IPS DF 4.7 (cell line): Measurements from ENCODE around the gene NKAIN2.
"Not testable (repeated sequence)": the region's sequence is repeated elsewhere in the genome, so short reads cannot be mapped to it uniquely, and the experiment has no call there.

ENCODE experiments used
- DNase-seq: peaks from one replicate; pipeline ENCODE4 v3.0.0-alpha.2; 2013; ENCODE audit warnings: low spot score; ENCODE audit errors: extremely low read depth

The NKAIN2 gene

GRCh38 chr6:123962508-123962907, 158.8 kb downstream of the NKAIN2 start:
- DNase-seq: no peak

DNA sequence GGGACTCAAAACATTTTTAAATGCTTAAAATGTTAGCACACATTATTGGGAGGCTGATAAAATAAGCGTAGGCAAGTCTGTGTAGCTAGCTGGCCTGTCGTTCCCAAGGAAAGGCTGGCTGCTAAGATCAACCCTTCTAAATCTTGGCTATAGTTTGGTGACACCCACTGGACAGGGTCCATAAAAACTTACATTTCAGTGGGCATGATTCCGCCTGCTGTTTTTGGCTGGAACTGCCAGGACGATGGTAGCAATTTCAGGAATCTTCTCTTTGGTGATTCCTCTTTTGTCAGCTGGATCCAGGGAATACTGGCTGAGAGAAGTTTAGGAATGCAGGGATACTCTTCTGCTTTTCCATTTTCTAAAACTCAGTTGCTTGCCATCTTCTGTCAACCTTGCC, 162.2 kb downstream of the NKAIN2 start:
- DNase-seq: peak; percentile 33

DNA sequence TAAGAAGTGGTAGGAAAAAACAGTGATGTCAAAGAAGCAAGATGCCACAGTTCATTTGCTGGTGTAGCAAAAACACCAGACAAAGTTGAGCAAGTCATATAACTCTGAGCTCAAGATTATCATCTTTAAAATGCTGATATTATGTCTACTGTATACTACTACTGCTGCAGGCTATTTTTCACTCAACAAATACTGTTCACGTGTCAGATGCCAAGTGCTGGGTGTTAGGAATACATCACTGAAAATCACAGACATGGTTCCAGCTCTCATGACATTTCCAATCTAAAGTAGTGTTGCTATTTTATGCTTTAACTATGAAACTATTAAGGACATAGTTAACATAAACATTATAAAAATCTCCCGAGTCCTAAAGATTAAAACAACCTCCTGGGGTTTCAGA, 163.0 kb downstream of the NKAIN2 start:
- DNase-seq: no peak

DNA sequence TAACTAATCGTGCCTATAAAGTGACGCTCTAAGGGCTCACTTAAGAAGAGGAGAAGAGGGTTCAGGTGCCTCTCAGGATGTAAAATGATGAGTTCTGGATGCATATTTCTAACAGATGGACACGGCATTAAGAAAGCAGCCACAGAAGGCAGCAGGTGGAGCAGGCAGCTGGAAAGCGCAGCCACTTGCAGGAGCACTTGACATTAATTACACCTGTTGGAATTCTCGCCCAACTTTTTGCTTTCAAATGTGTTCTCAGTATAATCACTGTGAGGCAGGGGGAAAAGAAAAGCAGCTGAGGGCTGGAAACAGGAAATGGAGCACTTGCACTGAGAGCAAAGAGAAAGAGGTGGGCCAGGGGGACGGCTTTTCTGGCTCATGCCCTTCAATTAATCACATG, 164.2 kb downstream of the NKAIN2 start:
- DNase-seq: no peak

DNA sequence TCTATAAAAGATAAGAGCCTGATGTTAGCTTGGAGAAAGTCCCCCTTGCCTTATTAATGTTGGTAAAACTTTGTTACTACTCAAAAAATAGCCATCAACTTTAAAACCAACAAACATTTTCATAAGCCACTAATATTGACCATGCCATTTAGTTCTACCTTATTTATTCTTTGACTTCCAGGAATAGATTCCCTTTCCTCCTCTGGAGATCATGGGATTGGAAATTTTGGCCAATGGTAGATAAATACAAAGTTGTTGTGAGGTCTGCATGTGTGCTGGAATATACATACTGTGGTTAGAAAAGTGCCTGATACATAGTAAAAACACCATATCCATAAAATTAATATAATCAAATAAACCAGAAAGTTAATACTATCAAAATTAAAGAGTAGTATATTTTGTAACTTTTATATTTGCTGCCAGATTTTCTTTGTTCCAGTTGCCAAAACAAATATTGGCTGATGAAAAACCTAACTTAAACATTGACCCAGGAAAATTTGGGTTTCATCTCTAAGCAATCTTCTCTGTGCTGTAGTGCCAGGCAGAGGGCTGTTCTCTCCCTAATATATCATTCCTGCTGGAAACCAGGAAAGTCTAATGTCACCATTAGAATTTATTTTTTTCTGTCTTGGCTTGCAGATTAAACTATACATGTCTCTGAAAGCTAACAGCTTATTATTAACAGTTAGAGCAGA, 169.1 kb downstream of the NKAIN2 start:
- DNase-seq: no peak

DNA sequence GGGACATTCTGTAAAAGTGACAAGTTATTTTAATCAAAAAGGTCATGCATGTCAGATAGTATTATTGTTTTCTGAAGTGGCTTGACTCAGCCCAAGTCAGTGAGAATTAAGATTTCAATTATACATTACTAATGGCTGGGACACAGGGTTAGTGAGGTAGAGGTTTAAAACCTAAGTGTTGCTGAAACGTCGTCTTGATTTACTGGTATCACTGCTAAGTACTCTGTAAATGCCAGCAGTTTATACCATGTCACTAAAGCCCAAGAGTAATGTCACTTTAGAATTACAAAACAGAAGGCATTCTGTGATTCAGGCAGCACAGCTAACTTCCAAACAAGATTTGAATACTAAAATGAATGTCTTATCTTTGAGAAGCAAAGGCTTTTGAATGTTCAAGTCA, 176.6 kb downstream of the NKAIN2 start:
- DNase-seq: no peak

DNA sequence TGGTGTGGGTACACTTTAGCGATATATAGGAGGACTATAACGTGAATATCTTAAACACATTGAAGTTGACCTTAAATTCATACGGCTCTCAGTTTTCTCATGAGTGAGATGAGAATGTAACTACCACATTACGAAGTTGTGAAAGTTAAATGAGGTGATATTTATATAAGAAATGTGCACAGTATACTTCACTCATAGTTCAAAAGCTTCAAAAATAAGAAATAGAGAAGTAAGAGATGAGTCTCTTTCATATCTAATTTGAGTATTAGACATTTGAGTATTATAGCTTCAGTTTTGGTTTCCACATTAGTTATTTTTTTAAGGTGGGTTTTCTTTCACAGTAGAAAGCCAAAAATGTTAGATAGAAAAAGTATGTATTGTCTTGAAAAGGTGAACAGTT, 183.3 kb downstream of the NKAIN2 start:
- no peak for DNase-seq

- not testable (repeated sequence) for DNase-seq
Measured at GRCh38 chr6:123989918-123990317, 186.3 kb downstream of the NKAIN2 start.

DNA sequence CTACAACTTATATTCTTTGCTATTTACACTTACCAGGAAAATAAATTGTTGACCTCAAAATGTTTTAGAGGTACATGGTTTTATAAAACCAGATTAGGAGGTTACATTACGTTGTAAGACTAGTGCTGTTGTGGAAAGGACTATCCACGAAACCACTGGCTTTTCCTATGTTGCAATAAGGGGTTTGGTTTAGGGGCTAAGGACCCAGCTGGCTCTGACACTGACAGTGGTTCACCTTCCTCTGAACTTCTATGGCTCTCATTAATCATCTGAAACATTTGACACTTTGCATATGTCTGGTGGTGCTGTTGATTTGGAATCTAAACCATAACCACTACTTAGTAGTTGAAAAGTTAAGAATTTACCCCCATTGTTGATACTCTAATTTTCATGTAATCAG, 186.7 kb downstream of the NKAIN2 start:
- no peak for DNase-seq

- no peak for DNase-seq
Measured at GRCh38 chr6:123994168-123994567, 190.5 kb downstream of the NKAIN2 start.

GRCh38 chr6:123994891-123995635, 191.4 kb downstream of the NKAIN2 start:
- no peak for DNase-seq

GRCh38 chr6:123997223-123997622, 193.6 kb downstream of the NKAIN2 start:
- no peak for DNase-seq

DNA sequence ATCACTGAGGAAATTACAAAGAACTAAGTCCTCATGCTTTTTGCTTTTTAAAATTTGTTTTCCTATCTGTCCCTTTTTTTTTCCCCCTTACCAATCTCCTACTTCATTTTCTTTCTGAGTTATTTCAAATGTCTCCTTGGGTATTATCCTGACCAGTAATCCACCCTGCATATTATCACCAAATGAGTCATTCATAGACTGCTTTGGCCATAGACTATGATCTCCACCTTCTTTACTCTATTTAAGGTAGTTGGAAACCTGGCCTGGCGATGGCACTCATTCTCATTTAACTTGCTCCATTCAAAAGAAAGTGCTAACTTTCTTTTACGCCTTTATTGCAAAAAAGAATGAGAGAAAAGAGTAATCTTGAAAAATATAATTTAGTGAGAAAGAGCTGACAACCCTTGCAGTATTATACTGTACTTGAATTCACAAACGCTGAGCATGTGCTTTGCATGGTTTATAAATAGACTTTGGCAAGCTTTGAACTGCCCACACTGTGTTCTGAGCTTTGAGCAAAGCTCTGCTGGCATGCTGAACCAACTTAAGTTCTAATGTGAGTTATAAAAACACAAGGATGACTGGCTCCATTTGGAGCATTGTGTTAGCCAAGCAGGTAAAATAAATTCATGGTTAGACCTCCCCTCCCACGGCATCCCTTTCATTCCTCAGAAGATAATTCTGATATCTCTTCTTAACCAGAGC, 198.9 kb downstream of the NKAIN2 start:
- DNase-seq: no peak

DNA sequence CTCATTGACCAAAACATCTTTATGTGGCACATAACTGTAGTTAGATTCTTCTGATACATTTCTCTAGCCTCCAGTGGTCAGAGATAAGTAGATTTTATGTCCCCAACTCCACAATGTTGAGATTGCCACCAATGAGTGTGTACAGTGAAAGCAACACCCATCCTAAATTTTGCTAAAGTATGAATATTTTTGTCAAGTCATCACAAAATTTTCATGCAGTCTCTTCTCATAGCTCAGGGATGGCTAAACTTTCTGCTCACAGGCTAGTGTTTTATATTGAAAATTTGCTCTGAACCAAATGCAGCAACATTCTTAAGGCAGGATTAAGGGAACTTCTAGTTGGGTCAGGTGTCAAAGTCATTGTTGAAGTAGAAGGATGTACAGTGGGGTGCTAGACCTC, 203.6 kb downstream of the NKAIN2 start:
- DNase-seq: no peak

- no peak for DNase-seq
Measured at GRCh38 chr6:124008000-124008987, 204.6 kb downstream of the NKAIN2 start.

- no peak for DNase-seq
Measured at GRCh38 chr6:124008988-124009765, 205.5 kb downstream of the NKAIN2 start.

DNA sequence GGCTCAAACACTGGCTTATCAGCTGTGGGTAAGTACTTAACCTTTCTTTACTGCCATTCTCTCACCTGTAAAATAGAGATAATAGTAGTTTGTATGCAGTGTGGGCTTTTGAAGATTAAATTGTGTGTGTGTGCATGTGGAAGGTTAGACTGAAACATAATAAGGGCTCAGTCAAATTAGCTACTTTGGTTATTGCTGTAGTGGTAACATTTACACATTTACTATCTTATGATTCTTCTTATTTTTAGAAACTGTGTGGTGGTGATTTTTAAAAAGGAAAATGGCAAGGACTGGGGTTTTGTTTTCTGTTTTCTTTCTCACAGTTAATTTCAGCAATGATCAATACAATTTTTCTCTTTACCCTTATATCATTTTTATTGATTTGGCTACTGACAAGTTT, 206.9 kb downstream of the NKAIN2 start:
- no peak for DNase-seq

GRCh38 chr6:124011180-124011579, 207.5 kb downstream of the NKAIN2 start:
- no peak for DNase-seq

DNA sequence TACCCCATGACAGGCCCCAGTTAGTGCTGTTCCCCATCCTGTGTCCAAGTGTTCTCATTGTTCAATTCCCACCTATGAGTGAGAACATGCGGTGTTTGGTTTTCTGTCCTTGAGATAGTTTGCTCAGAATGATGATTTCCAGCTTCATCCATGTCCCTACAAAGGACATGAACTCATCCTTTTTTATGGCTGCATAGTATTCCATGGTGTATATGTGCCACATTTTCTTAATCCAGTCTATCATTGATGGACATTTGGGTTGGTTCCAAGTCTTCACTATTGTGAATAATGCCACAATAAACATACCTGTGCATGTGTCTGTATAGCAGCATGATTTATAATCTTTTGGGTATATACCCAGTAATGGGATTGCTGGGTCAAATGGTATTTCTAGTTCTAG, 218.4 kb downstream of the NKAIN2 start:
- DNase-seq: not testable (repeated sequence)

GRCh38 chr6:124022641-124023040, 219.0 kb downstream of the NKAIN2 start:
- no peak for DNase-seq
